Measurements from ENCODE around the gene MAP2K4. TPM values are rescaled to one million over a fixed set of nuclear protein-coding genes. Genes with fewer than 3 reads are reported as not detected.

MAP2K4 gene
- total RNA-seq: 13.4 and 25.4 TPM in 2 replicates

DNA sequence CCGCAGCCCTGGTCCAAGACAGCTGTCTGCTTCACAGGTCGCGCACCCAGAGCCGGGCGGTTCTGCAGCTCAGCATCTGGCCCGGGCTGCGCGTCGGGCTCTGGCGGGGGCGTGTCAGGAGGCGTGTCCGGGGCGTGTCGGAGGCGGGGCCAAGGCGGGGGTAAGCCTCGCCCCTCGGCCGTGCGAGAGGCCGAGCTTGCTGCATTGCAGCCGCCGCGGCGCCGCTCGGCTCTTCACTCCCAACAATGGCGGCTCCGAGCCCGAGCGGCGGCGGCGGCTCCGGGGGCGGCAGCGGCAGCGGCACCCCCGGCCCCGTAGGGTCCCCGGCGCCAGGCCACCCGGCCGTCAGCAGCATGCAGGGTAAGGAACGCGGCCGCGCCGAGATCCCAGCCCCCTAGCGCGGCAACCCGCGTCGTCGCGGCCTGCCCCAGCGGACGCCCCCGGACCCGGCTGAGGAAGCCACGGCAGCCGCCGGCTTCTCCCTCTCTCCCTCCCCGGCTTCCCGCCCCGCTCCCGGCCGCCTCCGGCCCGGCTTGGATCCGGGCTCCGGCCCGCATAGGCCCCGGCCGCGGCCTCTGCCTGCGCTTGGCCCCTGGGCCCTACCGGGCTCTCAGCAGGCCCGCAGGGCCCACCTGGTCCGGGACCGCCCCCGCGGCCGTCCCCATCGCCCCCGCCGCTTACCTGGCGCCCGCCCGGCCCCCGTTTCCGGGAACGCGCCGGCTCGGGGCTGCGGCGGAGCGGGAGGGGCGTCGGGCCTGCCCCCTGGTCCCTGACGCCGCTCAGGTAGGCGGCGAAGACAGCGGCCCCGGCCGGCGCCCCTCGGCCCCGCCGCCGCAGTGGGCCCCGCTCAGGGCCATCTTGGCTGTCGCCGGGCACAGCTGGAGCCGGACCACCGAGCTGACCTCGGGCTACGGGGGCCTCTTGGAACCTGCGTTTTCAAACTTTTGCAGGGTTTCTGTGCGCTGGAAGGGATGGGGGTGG is at the start of gene MAP2K4:
Gene MAP2K4 (plus strand): TSS at position 236 of the 981 bp plus-strand sequence. CDS start 10 bp downstream, at position 246.

DNA sequence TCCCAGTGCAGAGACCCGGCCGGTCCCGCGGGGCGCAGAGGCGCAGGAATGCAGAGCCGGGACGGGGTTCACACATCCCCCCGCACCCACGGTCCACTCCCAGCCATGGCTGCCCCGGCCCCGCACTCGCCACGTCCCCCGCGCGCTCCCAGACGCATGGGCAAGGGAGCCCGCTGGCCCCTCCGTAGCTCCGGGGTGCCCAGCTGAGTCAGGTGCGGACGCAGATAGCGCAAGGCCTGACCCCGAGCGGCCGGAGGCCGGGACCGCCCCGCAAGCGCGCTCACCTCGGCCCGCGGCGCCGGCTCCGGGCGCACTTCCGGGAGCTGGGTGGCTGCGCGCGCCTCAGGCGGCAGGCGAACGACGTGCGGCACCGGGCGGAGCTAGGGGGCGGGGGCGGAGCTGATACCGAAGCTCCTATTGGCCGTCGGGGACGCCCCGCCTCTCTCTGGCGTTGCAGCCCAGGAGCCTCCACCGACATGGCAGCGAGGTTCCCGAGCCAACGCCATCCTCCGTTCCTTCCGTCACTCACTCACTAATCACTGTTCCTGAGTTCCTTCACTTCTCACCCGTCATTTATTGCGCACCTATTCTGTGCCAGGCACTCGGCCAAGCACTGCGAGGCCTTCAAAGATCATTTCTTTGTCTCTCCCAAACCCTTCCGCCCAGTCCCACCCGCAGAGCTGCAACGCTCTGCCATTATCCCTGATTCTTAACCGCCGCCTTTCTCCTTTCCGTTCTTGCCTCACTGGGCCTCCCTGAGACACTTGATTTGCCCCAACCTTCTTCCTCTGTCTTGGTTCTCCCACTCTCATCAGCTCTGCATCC is 23.3 kb upstream of the MAP2K4 start, which contains the start of gene ZNF18:
Gene ZNF18 (minus strand): TSS at position 329 of the 825 bp plus-strand sequence. CDS start 4,646 bp downstream, outside the sequence.

Other genes with a start within 250 kb of the MAP2K4 start
- 6.3 and 11.5 TPM in 2 replicates for gene ZNF18, start 23.4 kb upstream of the MAP2K4 start, total RNA-seq

Data from cardiac atrium fibroblast (primary cell).